CD4-positive, CD25-positive, alpha-beta regulatory T cell (primary cell): ENCODE measurements around the gene MRPL14. TPM values are rescaled to one million over a fixed set of nuclear protein-coding genes. Genes with fewer than 3 reads are reported as not detected.

Source experiments
- ATAC-seq, 2 donors: fragments of 150-1000 bp; cut with Tn5 transposase; one replicate each; pipeline ENCODE4 v1.10.0; 2021; ENCODE audit warnings: low read depth in 2 of 2, moderate number of reproducible peaks in 2 of 2, moderate library complexity in 1 of 2
- DNase-seq, 3 donors: peaks; one replicate each; pipeline versions ENCODE4 v3.0.0 to v3.0.0-alpha.2; 2012 to 2022; ENCODE audit warnings: mixed read lengths in 1 of 3
- H3K27ac ChIP-seq: one replicate; pipeline ENCODE4 v1.7.0; 2013; ENCODE audit warnings: mild to moderate bottlenecking, low read length; ENCODE audit not compliant: insufficient read depth, poor library complexity, severe bottlenecking
- H3K27me3 ChIP-seq: one replicate; pipeline ENCODE4 v1.7.0; 2013; ENCODE audit warnings: low read length; ENCODE audit not compliant: control insufficient read depth, insufficient read depth
- H3K36me3 ChIP-seq: one replicate; pipeline ENCODE4 v1.7.0; 2013; ENCODE audit warnings: mild to moderate bottlenecking, low read length, moderate library complexity; ENCODE audit not compliant: control insufficient read depth, insufficient read depth
- H3K4me1 ChIP-seq: 2 replicates; pipeline ENCODE4 v1.7.0; 2013; ENCODE audit warnings: mild to moderate bottlenecking, low read length; ENCODE audit not compliant: insufficient read depth, control insufficient read depth, poor library complexity, severe bottlenecking
- H3K4me3 ChIP-seq: one replicate; pipeline ENCODE4 v1.7.0; 2013; ENCODE audit warnings: low read depth, mild to moderate bottlenecking, low read length, moderate library complexity
- H3K9me3 ChIP-seq, 2 experiments: 1 replicate in 1 of 2; 2 replicates in 1 of 2; pipeline ENCODE4 v1.7.0; 2013; ENCODE audit warnings: low read length in 2 of 2, mild to moderate bottlenecking in 1 of 2, moderate library complexity in 1 of 2; ENCODE audit not compliant: control insufficient read depth in 2 of 2
- H3K27ac Mint-ChIP-seq, 3 donors: one replicate each; pipeline ENCODE4 v1.8.0; 2020 to 2022; ENCODE audit warnings: mild to moderate bottlenecking in 3 of 3, mixed read lengths in 3 of 3, moderate library complexity in 2 of 3
- H3K27me3 Mint-ChIP-seq: one replicate; pipeline ENCODE4 v1.8.0; 2022; ENCODE audit warnings: mild to moderate bottlenecking, mixed read lengths
- H3K36me3 Mint-ChIP-seq: one replicate; pipeline ENCODE4 v1.8.0; 2020; ENCODE audit warnings: mixed read lengths
- H3K4me1 Mint-ChIP-seq, 4 donors: one replicate each; pipeline ENCODE4 v1.8.0; 2020 to 2022; ENCODE audit warnings: mixed read lengths in 4 of 4, mild to moderate bottlenecking in 1 of 4
- H3K4me3 Mint-ChIP-seq, 4 donors: one replicate each; pipeline ENCODE4 v1.8.0; 2020 to 2022; ENCODE audit warnings: mild to moderate bottlenecking in 4 of 4, mixed read lengths in 4 of 4, moderate library complexity in 3 of 4
- H3K9me3 Mint-ChIP-seq, 7 donors: one replicate each; pipeline ENCODE4 v1.8.0; 2020 to 2022; ENCODE audit warnings: mixed read lengths in 7 of 7, mild to moderate bottlenecking in 3 of 7, moderate library complexity in 2 of 7
- polyA plus RNA-seq, 4 donors: library from polyadenylated mRNA; unstranded; fragments of 300-500 nt; fragmentation: Illumina TruSeq; gene quantifications; one replicate each; pipeline ENCODE4 v1.2.3, GENCODE V29; 2021
- total RNA-seq: library from RNA; stranded (reverse); gene quantifications from one replicate; pipeline ENCODE4 v1.2.3, GENCODE V29; 2022

MRPL14 gene
- total and polyA plus RNA-seq, 5 donors from 2014 or later, result 11.8 to 101 (median 82.9) TPM

- peaks cover 6% of the 10 kb centered on the region for H3K36me3 ChIP-seq
- H3K9me3 ChIP-seq, result no peaks in the 10 kb centered on the region
- H3K27me3 ChIP-seq, result no peaks in the 10 kb centered on the region
- DNase-seq (no peak), ATAC-seq (no peak)
- Mint-ChIP-seq H3K9me3 (no peaks in the 10 kb centered on the region), H3K27me3 (no peaks in the 10 kb centered on the region), H3K36me3 (peaks cover 11% of the 10 kb centered on the region), H3K27ac (peak overlapping the region in 2 of 3 donors; percentile 18 to 26), H3K4me3 (no peak overlapping the region), H3K4me1 (peaks cover 21 to 67% (median 48%) of the 10 kb centered on the region in 4 donors)
- H3K27ac ChIP-seq, result no peak overlapping the region
- peaks cover 27% of the 10 kb centered on the region for H3K4me1 ChIP-seq
- no peak overlapping the region for H3K4me3 ChIP-seq
These were observed 7.5 kb downstream of the MRPL14 start for GRCh38 chr6:44119704-44120262.

DNA sequence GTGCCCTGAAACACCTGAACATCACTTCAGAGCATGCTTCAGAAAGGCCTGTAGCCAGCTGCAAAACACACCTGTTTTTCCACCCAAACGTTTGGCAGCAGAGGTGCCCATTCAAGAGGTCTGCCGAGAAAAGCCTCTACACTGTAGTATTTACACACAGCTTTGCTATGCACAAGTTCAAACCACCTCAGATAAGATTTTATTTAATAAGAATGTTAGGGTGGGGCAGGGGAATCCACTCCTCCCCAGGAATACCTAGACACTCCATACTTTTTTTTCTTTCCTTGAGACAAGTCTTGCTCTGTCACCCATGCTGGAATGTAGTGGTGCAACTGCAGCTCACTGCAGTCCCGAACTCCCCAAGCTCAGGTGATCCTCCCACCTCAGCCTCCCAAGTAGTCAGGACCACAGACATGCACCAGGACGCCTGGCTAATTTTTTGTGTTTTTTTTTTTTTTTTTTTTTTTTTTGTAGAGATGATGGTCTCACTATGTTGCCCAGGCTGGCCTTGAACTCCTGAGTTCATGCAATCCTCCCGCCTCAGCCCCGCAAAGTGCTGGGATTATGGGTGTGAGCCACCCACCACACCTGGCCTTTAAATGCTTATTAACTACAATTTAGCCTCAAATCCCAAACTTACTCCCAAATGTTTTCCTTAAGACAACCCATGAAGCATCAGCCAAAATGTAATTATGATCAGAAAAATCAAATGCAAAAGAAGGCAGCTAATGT lies 9.7 kb downstream of the MRPL14 start:
- no peak for DNase-seq

DNA sequence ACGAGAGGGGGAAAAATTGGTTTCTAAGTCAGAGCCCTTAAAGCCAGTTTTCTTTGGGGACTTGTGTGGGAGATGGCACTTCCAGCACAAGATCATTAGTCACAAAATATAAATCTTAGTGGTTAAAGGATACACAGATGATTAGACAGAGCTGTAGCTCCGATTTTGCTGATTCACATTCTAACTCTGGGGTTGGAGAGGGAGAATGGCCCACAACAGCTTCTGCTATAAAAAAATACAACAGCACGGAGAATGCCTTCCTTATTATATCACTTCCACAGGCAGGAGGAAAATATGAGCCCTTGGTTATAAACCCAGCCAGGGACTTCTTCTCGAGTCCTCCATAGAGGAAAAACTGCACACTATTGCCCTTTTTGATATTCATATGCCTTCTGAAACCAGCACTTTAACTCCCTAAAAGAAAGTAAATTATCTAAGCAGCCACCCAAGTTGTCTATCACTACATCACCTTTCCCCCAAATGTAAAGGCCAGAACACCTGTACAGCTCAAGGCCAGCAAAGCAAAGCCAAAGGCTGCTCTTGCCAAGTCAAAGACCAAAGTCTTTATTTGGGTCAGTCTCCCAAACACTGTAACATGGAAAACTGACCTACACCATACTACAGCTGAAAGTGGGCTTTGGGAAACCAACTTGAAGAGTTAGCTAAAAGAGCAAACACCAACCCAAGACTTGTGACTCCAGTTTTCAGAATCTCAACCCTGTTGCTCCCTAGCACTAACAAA lies 10.4 kb downstream of the MRPL14 start:
- H3K27ac ChIP-seq, result no peak overlapping the region
- no peak overlapping the region for H3K4me3 Mint-ChIP-seq
- peaks cover 32% of the 10 kb centered on the region for H3K36me3 ChIP-seq
- no peaks in the 10 kb centered on the region for H3K9me3 ChIP-seq
- H3K27me3 ChIP-seq, result no peaks in the 10 kb centered on the region
- H3K4me1 ChIP-seq, result peaks cover 4% of the 10 kb centered on the region
- H3K27ac Mint-ChIP-seq, result peak overlapping the region; percentile 27 to 89 (median 80)
- peaks cover 28% of the 10 kb centered on the region for H3K36me3 Mint-ChIP-seq
- peaks cover 8 to 43% (median 26%) of the 10 kb centered on the region in 4 donors for H3K4me1 Mint-ChIP-seq
- H3K9me3 Mint-ChIP-seq, result no peaks in the 10 kb centered on the region
- DNase-seq (no peak), ATAC-seq (no peak)
- no peak overlapping the region for H3K4me3 ChIP-seq
- H3K27me3 Mint-ChIP-seq, result no peaks in the 10 kb centered on the region

More for the DNA sequence above, 9.7 kb downstream of the MRPL14 start:
- H3K27me3 Mint-ChIP-seq, result no peaks in the 10 kb centered on the region
- Histone ChIP-seq H3K27ac (no peak overlapping the region), H3K4me1 (peaks cover 6% of the 10 kb centered on the region), H3K9me3 (no peaks in the 10 kb centered on the region), H3K36me3 (peaks cover 25% of the 10 kb centered on the region), H3K27me3 (no peaks in the 10 kb centered on the region), H3K4me3 (no peak overlapping the region)
- H3K27ac Mint-ChIP-seq, result peak overlapping the region in 1 of 3 donors; percentile 89
- peaks cover 23% of the 10 kb centered on the region for H3K36me3 Mint-ChIP-seq
- no peaks in the 10 kb centered on the region for H3K9me3 Mint-ChIP-seq
- ATAC-seq, result no peak
- H3K4me3 Mint-ChIP-seq, result no peak overlapping the region
- peaks cover 12 to 45% (median 26%) of the 10 kb centered on the region in 4 donors for H3K4me1 Mint-ChIP-seq

- Histone ChIP-seq H3K36me3 (peaks cover 40% of the 10 kb centered on the region), H3K27ac (no peak overlapping the region), H3K27me3 (no peaks in the 10 kb centered on the region), H3K4me1 (no peaks in the 10 kb centered on the region), H3K9me3 (no peaks in the 10 kb centered on the region), H3K4me3 (no peak overlapping the region)
- ATAC-seq (no peak), DNase-seq (no peak)
- Mint-ChIP-seq H3K27ac (no peak overlapping the region), H3K27me3 (no peaks in the 10 kb centered on the region), H3K4me1 (peaks cover 8 to 43% (median 25%) of the 10 kb centered on the region in 4 donors), H3K36me3 (peaks cover 36% of the 10 kb centered on the region), H3K9me3 (no peaks in the 10 kb centered on the region), H3K4me3 (no peak overlapping the region)
These were observed 11.4 kb downstream of the MRPL14 start for GRCh38 chr6:44115866-44116265.

- Mint-ChIP-seq H3K4me3 (no peak overlapping the region), H3K4me1 (peaks cover 4 to 27% (median 16%) of the 10 kb centered on the region in 4 donors), H3K27ac (no peak overlapping the region), H3K36me3 (peaks cover 40% of the 10 kb centered on the region), H3K9me3 (no peaks in the 10 kb centered on the region), H3K27me3 (no peaks in the 10 kb centered on the region)
- no peaks in the 10 kb centered on the region for H3K27me3 ChIP-seq
- no peak for DNase-seq
- H3K36me3 ChIP-seq, result peaks cover 47% of the 10 kb centered on the region
- no peak overlapping the region for H3K4me3 ChIP-seq
- no peaks in the 10 kb centered on the region for H3K4me1 ChIP-seq
- ATAC-seq, result no peak
- no peaks in the 10 kb centered on the region for H3K9me3 ChIP-seq
- H3K27ac ChIP-seq, result no peak overlapping the region
These were observed 13.8 kb downstream of the MRPL14 start for GRCh38 chr6:44113414-44113813.

GRCh38 chr6:44111434-44112417 lies 15.5 kb downstream of the MRPL14 start:
- Mint-ChIP-seq H3K36me3 (peaks cover 38% of the 10 kb centered on the region), H3K4me1 (peaks cover 0 to 17% (median 8%) of the 10 kb centered on the region in 4 donors), H3K27me3 (no peaks in the 10 kb centered on the region), H3K9me3 (no peaks in the 10 kb centered on the region), H3K27ac (peak overlapping the region; percentile 11 to 63 (median 18)), H3K4me3 (no peak overlapping the region)
- Histone ChIP-seq H3K27ac (no peak overlapping the region), H3K27me3 (no peaks in the 10 kb centered on the region), H3K9me3 (no peaks in the 10 kb centered on the region), H3K36me3 (peaks cover 47% of the 10 kb centered on the region), H3K4me3 (no peak overlapping the region), H3K4me1 (no peaks in the 10 kb centered on the region)
- DNase-seq, result no peak
- no peak for ATAC-seq

- DNase-seq (no peak), ATAC-seq (no peak)
- H3K9me3 Mint-ChIP-seq, result no peaks in the 10 kb centered on the region
- no peak overlapping the region for H3K4me3 Mint-ChIP-seq
- H3K4me3 ChIP-seq, result no peak overlapping the region
- H3K27ac ChIP-seq, result no peak overlapping the region
- H3K36me3 ChIP-seq, result peaks cover 47% of the 10 kb centered on the region
- peaks cover 40% of the 10 kb centered on the region for H3K36me3 Mint-ChIP-seq
- H3K4me1 ChIP-seq, result no peaks in the 10 kb centered on the region
- H3K4me1 Mint-ChIP-seq, result peaks cover 0 to 13% (median 6%) of the 10 kb centered on the region in 4 donors
- no peaks in the 10 kb centered on the region for H3K27me3 ChIP-seq
- no peaks in the 10 kb centered on the region for H3K27me3 Mint-ChIP-seq
- H3K27ac Mint-ChIP-seq, result peak overlapping the region in 2 of 3 donors; percentile 6 to 63
- no peaks in the 10 kb centered on the region for H3K9me3 ChIP-seq
These were observed 16.3 kb downstream of the MRPL14 start for GRCh38 chr6:44110966-44111365.
